HG03103 (cell line): ENCODE measurements around the gene SLC16A12.

Experiments
- ATAC-seq: cut with Tn5 transposase; IDR thresholded peaks from one replicate; pipeline ENCODE4 v1.9.1; 2021; ENCODE audit warnings: low read depth; ENCODE audit not compliant: unreplicated experiment

The SLC16A12 gene, protein sequence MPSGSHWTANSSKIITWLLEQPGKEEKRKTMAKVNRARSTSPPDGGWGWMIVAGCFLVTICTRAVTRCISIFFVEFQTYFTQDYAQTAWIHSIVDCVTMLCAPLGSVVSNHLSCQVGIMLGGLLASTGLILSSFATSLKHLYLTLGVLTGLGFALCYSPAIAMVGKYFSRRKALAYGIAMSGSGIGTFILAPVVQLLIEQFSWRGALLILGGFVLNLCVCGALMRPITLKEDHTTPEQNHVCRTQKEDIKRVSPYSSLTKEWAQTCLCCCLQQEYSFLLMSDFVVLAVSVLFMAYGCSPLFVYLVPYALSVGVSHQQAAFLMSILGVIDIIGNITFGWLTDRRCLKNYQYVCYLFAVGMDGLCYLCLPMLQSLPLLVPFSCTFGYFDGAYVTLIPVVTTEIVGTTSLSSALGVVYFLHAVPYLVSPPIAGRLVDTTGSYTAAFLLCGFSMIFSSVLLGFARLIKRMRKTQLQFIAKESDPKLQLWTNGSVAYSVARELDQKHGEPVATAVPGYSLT

DNA sequence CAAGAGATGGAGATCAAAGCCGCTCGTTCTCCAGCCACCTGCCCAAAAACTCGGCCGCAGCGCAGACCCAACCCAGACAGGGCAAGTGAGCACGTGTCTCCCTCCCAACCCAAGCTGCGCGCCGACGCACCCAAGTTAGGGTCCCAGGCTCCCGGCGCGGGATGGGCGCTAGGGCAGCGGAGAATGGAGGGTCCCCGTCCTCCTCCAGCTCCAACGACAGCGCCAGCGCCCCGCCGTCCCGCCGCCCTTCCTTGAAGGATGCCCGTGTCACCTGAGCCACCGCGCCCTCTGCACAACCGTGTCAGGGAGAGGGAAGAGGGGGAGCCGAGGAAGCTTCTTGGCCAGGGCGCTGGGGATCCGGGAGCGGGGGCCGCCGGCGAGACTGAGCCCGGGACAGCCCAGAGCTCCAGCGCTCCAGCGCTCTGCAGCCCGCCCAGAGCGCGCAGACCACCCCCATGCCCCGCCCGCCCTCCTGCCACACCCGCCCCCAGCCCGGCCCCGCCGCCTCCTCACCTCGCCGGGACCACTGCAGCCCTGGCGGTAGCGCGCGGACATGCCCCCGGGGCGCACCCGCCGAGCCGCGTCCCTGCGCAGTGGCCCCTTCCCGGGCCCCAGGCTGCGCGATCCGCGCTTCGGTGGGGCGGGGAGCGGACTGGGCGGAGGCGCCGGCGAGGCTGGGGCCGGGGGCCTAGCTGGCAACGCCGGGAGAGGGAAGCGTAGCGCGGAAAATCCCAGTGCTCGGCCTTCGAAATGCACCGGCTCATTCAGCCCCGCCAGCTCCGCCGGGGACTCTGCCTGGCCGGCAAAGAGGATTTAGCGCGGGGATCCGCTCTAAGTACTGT, at the start of gene SLC16A12:
Gene SLC16A12 (minus strand): TSS at position 424 of the 842 bp plus-strand sequence. CDS start 73,016 bp downstream, outside the sequence.
- no peak for ATAC-seq

DNA sequence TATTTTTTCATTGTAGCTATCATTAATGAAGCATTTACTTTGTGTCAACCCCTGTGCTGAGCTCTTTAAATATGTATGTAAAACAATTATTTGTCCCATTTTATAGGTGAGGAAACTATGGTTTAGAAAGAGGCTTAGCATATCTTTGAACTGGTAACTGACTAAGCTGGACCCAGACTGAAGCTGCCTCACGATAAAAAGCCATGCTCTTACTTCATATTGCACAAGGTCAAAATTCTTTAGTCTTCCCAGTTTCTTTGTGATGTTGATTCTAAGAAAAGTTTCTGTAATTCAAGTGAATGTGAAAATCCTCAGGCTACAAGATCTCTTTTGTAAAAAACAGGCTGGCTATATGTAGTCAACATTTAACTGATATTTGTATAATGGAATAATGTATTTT, 46.6 kb upstream of the SLC16A12 start:
- ATAC-seq: no peak

GRCh38 chr10:89580243-89580642, 44.8 kb upstream of the SLC16A12 start:
- ATAC-seq: no peak

DNA sequence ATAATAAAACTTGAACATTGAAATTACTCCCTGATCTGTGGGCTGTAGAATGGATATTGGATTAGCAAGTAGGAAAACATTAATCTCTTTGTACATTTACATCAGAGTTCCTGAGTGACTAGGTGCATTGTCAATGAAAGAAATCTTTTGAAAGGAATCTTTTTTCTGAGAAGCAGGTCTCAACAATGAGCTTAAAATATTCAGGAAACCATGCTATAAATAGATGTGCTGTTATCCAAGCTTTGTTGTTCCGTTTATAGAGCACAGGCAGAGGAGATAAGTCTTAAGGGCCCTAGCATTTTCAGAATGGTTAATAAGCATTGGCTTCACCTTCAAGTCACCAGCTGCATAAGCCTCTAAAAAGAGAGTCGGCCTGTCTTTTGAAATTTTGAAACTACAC, 41.3 kb upstream of the SLC16A12 start:
- no peak for ATAC-seq

- no peak for ATAC-seq
These were observed 40.6 kb upstream of the SLC16A12 start for GRCh38 chr10:89576022-89576421.

DNA sequence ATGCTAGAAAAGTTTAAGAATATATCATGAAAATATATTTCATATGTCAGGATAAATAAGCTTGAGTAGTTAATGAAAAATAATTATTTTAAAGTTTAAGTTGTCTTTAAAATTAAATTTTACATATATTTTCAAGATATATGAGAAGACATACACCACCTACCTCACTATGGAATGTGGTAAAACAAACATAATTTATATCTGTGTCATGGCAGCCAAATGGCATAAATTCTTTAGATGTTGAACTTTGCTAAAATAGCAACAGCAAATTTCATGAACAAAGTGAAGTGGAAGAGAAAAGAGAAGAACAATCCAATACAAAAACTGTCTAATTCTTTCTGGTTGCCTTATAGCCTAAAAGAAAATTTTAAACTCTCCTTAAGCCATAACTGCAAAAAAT, 39.6 kb upstream of the SLC16A12 start:
- ATAC-seq: no peak

GRCh38 chr10:89574368-89574767, 39.0 kb upstream of the SLC16A12 start:
- no peak for ATAC-seq

DNA sequence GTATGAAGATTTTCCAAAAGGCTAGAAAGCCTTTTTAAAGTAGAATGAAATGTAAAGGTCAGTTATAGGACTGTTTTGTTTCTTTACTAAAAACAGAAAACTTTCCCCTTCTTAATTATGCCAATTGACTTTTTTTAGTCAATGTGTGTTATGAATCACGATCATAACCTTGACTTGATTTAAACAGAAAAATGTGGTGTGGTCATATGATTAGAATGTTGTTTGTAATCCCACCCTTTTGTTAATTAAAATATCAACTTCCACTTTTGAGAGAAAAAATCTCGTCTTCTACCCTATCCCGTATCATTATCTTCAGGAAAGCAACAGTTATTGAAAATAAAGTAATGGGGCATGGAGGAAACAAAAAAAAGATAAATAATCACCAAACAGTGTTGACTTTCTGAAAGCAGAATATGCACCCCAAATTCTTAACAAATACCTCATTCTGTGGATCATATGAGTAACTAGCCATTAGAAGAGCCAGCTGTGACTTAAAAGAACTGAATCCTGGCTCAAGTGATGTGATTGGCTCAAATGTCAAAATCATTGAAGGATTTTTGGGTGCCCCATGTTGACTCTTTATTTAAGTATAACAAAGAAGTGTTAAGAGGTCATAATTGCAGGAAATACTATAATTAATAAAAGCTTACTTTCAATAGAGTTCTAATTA, 32.3 kb upstream of the SLC16A12 start:
- ATAC-seq: no peak

GRCh38 chr10:89566992-89567391, 31.6 kb upstream of the SLC16A12 start:
- ATAC-seq: no peak

DNA sequence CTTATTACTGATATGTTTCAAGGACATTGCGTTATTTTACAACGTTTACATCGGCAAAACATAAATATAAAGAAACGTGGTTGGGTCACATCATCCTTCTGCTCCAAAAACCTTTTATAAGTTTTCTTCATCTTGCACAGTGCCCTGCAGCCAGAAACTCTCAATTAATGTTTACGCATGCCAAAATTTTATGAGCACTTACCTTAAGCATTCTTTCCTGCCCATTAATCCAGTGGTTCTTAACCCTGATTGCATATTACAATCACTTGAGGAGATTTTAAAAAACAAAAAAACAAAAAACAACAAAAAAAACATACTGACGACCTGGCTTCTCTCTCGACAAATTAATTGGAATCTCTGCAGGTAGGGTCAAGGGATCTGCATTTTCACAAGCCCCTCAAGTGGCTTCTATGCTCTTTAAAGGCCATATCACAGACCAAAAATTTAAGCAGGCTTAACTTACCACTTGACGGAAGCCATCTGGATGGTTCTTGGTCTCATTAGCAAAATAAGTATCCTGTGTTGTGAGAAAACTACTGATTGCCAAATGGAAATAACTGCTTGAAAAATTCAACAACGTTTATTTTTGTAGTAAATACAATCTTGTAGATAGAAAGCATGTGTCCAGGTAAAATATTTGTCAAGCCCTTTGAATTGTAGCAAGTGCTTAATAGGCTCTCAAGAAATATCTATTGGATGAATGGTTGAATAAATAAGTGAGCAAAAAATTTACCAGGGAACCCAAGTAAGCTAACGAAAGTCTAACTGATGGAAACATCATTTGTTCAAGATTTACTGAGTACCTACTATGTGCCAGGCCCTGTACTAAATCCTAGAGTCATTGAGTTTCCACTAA, 30.9 kb upstream of the SLC16A12 start:
- ATAC-seq: no peak

DNA sequence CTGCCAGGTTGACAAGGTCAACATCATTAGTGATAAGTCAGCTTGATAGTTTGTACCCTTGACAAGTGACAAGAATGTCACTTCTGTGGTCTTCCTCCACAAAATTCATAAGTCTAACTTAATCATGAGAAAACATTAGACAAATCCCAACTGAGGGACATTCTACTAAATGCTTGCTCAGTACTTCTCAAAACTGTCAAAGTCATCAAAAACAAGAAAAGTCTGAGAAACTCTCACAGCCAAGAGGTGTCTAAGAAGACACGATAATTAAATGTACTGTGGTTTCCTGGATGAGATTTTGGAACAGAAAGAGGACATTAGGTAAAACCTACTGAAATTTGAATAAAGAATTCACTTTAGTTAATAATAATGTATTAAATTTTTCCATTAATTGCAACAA, 29.8 kb upstream of the SLC16A12 start:
- no peak for ATAC-seq

- ATAC-seq: no peak
These were observed 28.6 kb upstream of the SLC16A12 start for GRCh38 chr10:89563861-89564478.

DNA sequence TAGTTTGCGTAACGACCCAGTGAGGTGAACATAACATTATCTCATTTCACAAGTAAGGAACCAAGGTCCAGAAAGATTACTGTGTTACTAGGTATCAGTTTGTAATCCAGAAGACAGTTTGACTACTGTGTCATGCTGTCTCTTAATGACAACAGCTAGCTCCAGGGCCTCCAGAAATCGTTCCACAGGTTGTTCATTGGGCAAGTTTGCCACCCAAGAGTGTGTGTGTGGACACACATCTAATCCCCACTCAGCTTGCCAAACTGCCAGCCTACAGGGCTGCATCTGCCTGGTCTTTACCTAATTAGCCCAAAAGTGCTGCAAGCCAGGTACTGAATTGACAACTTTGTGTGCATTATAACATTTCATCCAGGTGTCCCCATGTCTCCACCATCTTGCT, 27.9 kb upstream of the SLC16A12 start:
- no peak for ATAC-seq

GRCh38 chr10:89556600-89556999, 21.2 kb upstream of the SLC16A12 start:
- no peak for ATAC-seq

DNA sequence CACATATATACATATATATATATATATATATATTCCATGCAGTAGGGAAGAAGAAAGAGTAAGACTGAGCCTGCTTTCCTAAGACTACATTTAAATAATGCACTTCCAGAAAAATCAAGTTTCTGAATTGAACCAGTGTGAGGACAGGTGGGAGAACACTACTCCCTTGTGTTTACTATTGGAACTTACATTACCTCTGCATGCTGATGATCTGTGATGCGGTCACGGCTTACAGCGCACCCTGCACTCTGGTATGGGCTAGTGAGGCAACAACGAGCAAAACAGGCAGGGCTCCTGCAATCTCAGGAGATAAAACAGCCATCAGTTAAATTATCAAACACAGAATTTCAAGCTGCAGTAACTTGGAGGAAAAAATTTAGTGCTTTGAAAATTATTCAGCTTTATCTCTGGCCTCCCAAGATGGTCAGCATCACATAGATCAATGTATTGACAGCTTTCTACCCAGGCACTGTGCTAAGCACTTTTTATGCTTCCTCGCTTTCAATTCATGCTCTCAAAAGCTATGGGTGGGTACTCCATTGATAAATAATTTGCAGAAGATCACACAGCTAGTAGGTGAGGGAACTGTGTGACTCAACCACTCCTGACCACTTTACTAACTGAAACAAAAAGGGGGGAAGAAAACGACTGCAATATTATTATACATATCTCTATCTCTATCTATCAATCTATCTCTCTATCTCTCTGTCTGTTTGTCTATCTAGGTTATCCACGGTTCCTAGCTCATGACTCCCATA, 20.5 kb upstream of the SLC16A12 start:
- no peak for ATAC-seq

DNA sequence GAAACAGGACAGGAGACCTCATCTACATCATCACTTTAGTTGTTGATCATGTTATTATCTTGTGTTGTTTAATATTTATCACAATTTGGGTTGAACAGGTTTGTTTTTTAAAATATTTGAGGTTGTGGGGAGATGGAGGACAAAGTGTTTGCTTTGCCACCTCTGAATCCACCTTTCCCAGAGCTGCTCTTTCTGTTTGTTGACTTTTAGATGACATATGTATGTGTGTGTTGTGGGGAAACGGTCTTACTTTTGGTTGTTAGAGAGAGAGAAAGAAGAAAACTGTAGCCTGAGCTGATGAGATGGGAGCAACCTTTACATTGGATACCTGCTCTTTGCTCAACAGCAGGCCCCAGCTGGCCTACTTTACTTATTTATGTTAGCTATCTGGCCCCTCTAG, 19.0 kb upstream of the SLC16A12 start:
- no peak for ATAC-seq

DNA sequence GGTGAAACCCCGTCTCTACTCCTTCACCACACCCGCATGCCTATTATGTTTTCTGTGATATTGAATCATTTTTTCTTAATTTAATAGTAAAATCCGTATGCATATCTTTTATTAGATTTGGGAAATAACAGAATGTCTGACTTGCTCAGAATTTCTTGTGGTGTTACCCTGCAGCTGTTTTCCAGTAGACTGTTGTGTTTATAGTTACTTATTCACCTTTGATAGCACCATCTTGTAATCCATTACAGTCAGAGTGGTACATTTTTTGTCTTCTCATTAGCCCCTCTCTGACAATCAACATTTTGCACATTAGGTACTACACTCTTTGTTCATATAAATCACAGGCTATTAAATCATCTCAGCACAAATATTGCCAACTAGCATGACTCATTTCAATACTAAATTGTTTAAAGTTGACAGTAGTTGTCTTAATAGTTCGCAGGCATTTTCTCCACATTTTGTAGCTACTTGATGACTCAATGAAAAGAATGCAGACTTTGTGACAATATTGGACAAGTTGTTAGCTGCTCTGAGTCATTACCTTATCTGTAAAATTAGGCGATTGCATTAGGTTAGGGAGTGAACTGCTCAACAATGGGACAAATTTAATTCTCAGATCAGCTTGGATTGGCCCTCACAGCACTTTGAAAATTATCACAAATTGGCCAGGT, 17.8 kb upstream of the SLC16A12 start:
- ATAC-seq: no peak

GRCh38 chr10:89552213-89552612, 16.8 kb upstream of the SLC16A12 start:
- no peak for ATAC-seq
